ENCODE measurements around the gene TRUB2. TPM values are rescaled to one million over a fixed set of nuclear protein-coding genes. Genes with fewer than 3 reads are reported as not detected.
A peak's percentile ranks its signal among the peaks of the same experiment; 100 is the strongest.

The TRUB2 gene
- total and polyA plus RNA-seq, 12 donors, result 15.0 to 68.2 (median 33.7) TPM

- 90 to 97% (median 92%) methylated on average over 4 of the region's 4 CpGs for WGBS, 4 donors
- Histone ChIP-seq H3K27ac (no peak overlapping the region), H3K27me3 (no peaks in the 10 kb centered on the region), H3K4me1 (replicated peaks in 1 of 2) (no peaks in the 10 kb centered on the region), H3K4me3 (no peak overlapping the region), H3K9me3 (replicated peaks in 1 of 3) (no peaks in the 10 kb centered on the region), H3K36me3 (replicated peaks in 1 of 2) (peaks cover 0 to 67% of the 10 kb centered on the region in 2 donors)
- intact Hi-C loops (cut with DNase I), result no loop called here
- no peak for DNase-seq
- no peak for TF ChIP-seq CTCF (IDR thresholded peaks at IDR 0.05)
- no peak for TF ChIP-seq POLR2A (IDR thresholded peaks at IDR 0.05)
Observed at GRCh38 chr9:128314697-128315096, 7.5 kb downstream of the TRUB2 start.

GRCh38 chr9:128310461-128310860, 11.8 kb downstream of the TRUB2 start:
- DNase-seq, result no peak
- H3K36me3 ChIP-seq (replicated peaks in 1 of 2), result peaks cover 0 to 46% of the 10 kb centered on the region in 2 donors
- H3K4me3 ChIP-seq, result no peak overlapping the region
- no peak for TF ChIP-seq CTCF (IDR thresholded peaks at IDR 0.05)
- no peak for TF ChIP-seq POLR2A (IDR thresholded peaks at IDR 0.05)
- H3K27me3 ChIP-seq, result no peaks in the 10 kb centered on the region
- peak overlapping the region in 1 of 5 donors; percentile 40 for H3K27ac ChIP-seq
- intact Hi-C loops (cut with DNase I), result no loop called here
- H3K9me3 ChIP-seq (replicated peaks in 1 of 3), result no peaks in the 10 kb centered on the region
- peaks cover 0 to 5% of the 10 kb centered on the region in 2 donors for H3K4me1 ChIP-seq (replicated peaks in 1 of 2)
- WGBS, 4 donors, result 70 to 86% (median 79%) methylated on average over 3 to 10 of the region's 10 CpGs

GRCh38 chr9:128309551-128309950, 12.7 kb downstream of the TRUB2 start:
- TF ChIP-seq CTCF (IDR thresholded peaks at IDR 0.05), result no peak
- no peak for TF ChIP-seq POLR2A (IDR thresholded peaks at IDR 0.05)
- Histone ChIP-seq H3K9me3 (replicated peaks in 1 of 3) (no peaks in the 10 kb centered on the region), H3K36me3 (replicated peaks in 1 of 2) (peaks cover 0 to 37% of the 10 kb centered on the region in 2 donors)

GRCh38 chr9:128304971-128305288, 17.3 kb downstream of the TRUB2 start:
- H3K9me3 ChIP-seq (replicated peaks in 1 of 3), result no peaks in the 10 kb centered on the region
- peaks cover 0 to 10% of the 10 kb centered on the region in 2 donors for H3K4me1 ChIP-seq (replicated peaks in 1 of 2)
- peak in 2 of 7 donors; percentile 19 to 30 for DNase-seq
- TF ChIP-seq POLR2A (IDR thresholded peaks at IDR 0.05) (no peak), CTCF (IDR thresholded peaks at IDR 0.05) (no peak)
- 42 to 58% (median 45%) methylated on average over 5 of the region's 5 CpGs for WGBS, 4 donors
- intact Hi-C loops (cut with DNase I), result no loop called here
- no peak overlapping the region for H3K4me3 ChIP-seq
- H3K36me3 ChIP-seq (replicated peaks in 1 of 2), result peaks cover 0 to 9% of the 10 kb centered on the region in 2 donors
- H3K27ac ChIP-seq, result no peak overlapping the region
- H3K27me3 ChIP-seq, result no peaks in the 10 kb centered on the region

More at GRCh38 chr9:128309551-128309950, 12.7 kb downstream of the TRUB2 start:
- 92 to 96% (median 94%) methylated on average over 2 to 16 of the region's 16 CpGs for WGBS, 4 donors
- no peak for DNase-seq
- H3K27me3 ChIP-seq, result no peaks in the 10 kb centered on the region
- no peak overlapping the region for H3K27ac ChIP-seq
- no peak overlapping the region for H3K4me3 ChIP-seq
- peaks cover 0 to 5% of the 10 kb centered on the region in 2 donors for H3K4me1 ChIP-seq (replicated peaks in 1 of 2)
- intact Hi-C loops (cut with DNase I), result no loop called here

Measured in adrenal gland (tissue), 12 donors.